Colon (tissue), 2 donors: ENCODE data around the gene LRP1B.
"Not testable (repeated sequence)": the region's sequence is repeated elsewhere in the genome, so short reads cannot be mapped to it uniquely, and the experiment has no call there.

Experiments used
- FAIRE-seq: peaks from 2 replicates; lab custom pipeline; 2012; peaks lifted over from hg19 to GRCh38; lab: Jason Lieb, UNC
- donor health status: control.
- donor health status: control.

Gene LRP1B

GRCh38 chr2:140427033-140427432 lies 1703.8 kb downstream of the LRP1B start:
- FAIRE-seq = not testable (repeated sequence)

- no peak for FAIRE-seq
Measured at GRCh38 chr2:140424471-140424870, 1706.3 kb downstream of the LRP1B start.

- FAIRE-seq = no peak
Measured at GRCh38 chr2:140422759-140423158, 1708.1 kb downstream of the LRP1B start.

GRCh38 chr2:140417504-140417903 lies 1713.3 kb downstream of the LRP1B start:
- FAIRE-seq = no peak

GRCh38 chr2:140416577-140416976 lies 1714.2 kb downstream of the LRP1B start:
- FAIRE-seq = no peak

- FAIRE-seq = not testable (repeated sequence)
Measured at GRCh38 chr2:140415035-140415434, 1715.8 kb downstream of the LRP1B start.

GRCh38 chr2:140410695-140411094 lies 1720.1 kb downstream of the LRP1B start:
- no peak for FAIRE-seq

- FAIRE-seq = no peak
Measured at GRCh38 chr2:140401056-140401455, 1729.8 kb downstream of the LRP1B start.

GRCh38 chr2:140392824-140393223 lies 1738.0 kb downstream of the LRP1B start:
- no peak for FAIRE-seq

- no peak for FAIRE-seq
Measured at GRCh38 chr2:140384946-140385345, 1745.9 kb downstream of the LRP1B start.

- FAIRE-seq = no peak
Measured at GRCh38 chr2:140383781-140384180, 1747.0 kb downstream of the LRP1B start.

- no peak for FAIRE-seq
Measured at GRCh38 chr2:140376686-140377085, 1754.1 kb downstream of the LRP1B start.

GRCh38 chr2:140363131-140363530 lies 1767.7 kb downstream of the LRP1B start:
- no peak for FAIRE-seq

GRCh38 chr2:140362361-140362760 lies 1768.5 kb downstream of the LRP1B start:
- FAIRE-seq = no peak

- FAIRE-seq = no peak
Measured at GRCh38 chr2:140359056-140359771, 1771.6 kb downstream of the LRP1B start.

- FAIRE-seq = no peak
Measured at GRCh38 chr2:140356697-140357096, 1774.1 kb downstream of the LRP1B start.

- FAIRE-seq = no peak
Measured at GRCh38 chr2:140355511-140356090, 1775.2 kb downstream of the LRP1B start.

- FAIRE-seq = no peak
Measured at GRCh38 chr2:140354544-140354943, 1776.3 kb downstream of the LRP1B start.

- no peak for FAIRE-seq
Measured at GRCh38 chr2:140353541-140353940, 1777.3 kb downstream of the LRP1B start.

- no peak for FAIRE-seq
Measured at GRCh38 chr2:140351692-140352091, 1779.1 kb downstream of the LRP1B start.

GRCh38 chr2:140349695-140350094 lies 1781.1 kb downstream of the LRP1B start:
- FAIRE-seq = no peak

GRCh38 chr2:140348826-140349225 lies 1782.0 kb downstream of the LRP1B start:
- no peak for FAIRE-seq

- FAIRE-seq = no peak
Measured at GRCh38 chr2:140344838-140345237, 1786.0 kb downstream of the LRP1B start.

- not testable (repeated sequence) for FAIRE-seq
Measured at GRCh38 chr2:140344266-140344665, 1786.5 kb downstream of the LRP1B start.
